Smooth muscle cell (in vitro differentiated cells): Measurements from ENCODE around the gene ENTPD7. TPM values are rescaled to one million over a fixed set of nuclear protein-coding genes. Genes with fewer than 3 reads are reported as not detected.

Source experiments
- DNase-seq: peaks from one replicate; lab custom pipeline; 2025; ENCODE audit not compliant: unreplicated experiment; lab: John Stamatoyannopoulos, UW
- H2AFZ ChIP-seq: fragments of 200-600 bp; sonication (generic); 2 replicates; pipeline ENCODE4 v1.6.0; 2016; ENCODE audit warnings: antibody characterized with exemption, low read depth, mild to moderate bottlenecking
- H3F3A ChIP-seq: fragments of 200-600 bp; sonication (generic); 2 replicates; pipeline ENCODE4 v1.6.0; 2017; ENCODE audit warnings: antibody characterized with exemption, low read depth
- H3K27ac ChIP-seq: fragments of 200-600 bp; sonication (generic); 2 replicates; pipeline ENCODE4 v1.5.1; 2016; ENCODE audit warnings: low read depth, mild to moderate bottlenecking
- H3K27me3 ChIP-seq: fragments of 200-600 bp; sonication (generic); 2 replicates; pipeline ENCODE4 v1.6.1; 2016; ENCODE audit warnings: low read depth, mild to moderate bottlenecking
- H3K36me3 ChIP-seq: fragments of 200-600 bp; sonication (generic); 2 replicates; pipeline ENCODE4 v1.5.1; 2016; ENCODE audit warnings: low read depth
- H3K4me1 ChIP-seq: fragments of 200-600 bp; sonication (generic); 2 replicates; pipeline ENCODE4 v1.5.1; 2016; ENCODE audit warnings: low read depth
- H3K4me2 ChIP-seq: fragments of 200-600 bp; sonication (generic); 2 replicates; pipeline ENCODE4 v1.6.0; 2016; ENCODE audit warnings: mild to moderate bottlenecking
- H3K4me3 ChIP-seq: fragments of 200-600 bp; sonication (generic); 2 replicates; pipeline ENCODE4 v1.5.1; 2016; ENCODE audit warnings: mild to moderate bottlenecking
- H3K79me2 ChIP-seq: fragments of 200-600 bp; sonication (generic); 2 replicates; pipeline ENCODE4 v1.6.0; 2016; ENCODE audit warnings: low read depth, mild to moderate bottlenecking
- H3K9ac ChIP-seq: fragments of 200-600 bp; sonication (generic); 2 replicates; pipeline ENCODE4 v1.6.0; 2016; ENCODE audit warnings: low read depth
- H3K9me3 ChIP-seq: fragments of 200-600 bp; sonication (generic); replicated peaks from 2 replicates; pipeline ENCODE4 v1.5.1; 2016; ENCODE audit warnings: low read depth
- H4K20me1 ChIP-seq: fragments of 200-600 bp; sonication (generic); 2 replicates; pipeline ENCODE4 v1.6.0; 2016; ENCODE audit warnings: low read depth
- CTCF ChIP-seq: fragments of 200-600 bp; sonication (generic); IDR thresholded peaks from 2 replicates; pipeline ENCODE4 v1.5.1; 2017; ENCODE audit warnings: borderline replicate concordance, mild to moderate bottlenecking, antibody characterized with exemption; ENCODE audit not compliant: insufficient read depth, poor library complexity, severe bottlenecking
- WGBS: methylation state at CpG from one replicate; pipeline ENCODE4 v1.1.7; 2016; ENCODE audit warnings: low lambda C conversion rate; 5-methylcytosine and 5-hydroxymethylcytosine counted together
- polyA plus RNA-seq: library from polyadenylated mRNA; unstranded; fragments of >200 nt; fragmentation: Nextera tagmentation; extraction: Ambion mirVana; gene quantifications from 2 replicates; pipeline ENCODE4 v1.2.1, GENCODE V29; 2016
- total RNA-seq: library from RNA; depleted of rRNA; stranded (reverse); fragments of >200 nt; gene quantifications from 2 replicates; pipeline ENCODE4 v1.2.3, GENCODE V29; 2014

Gene ENTPD7
- total and polyA plus RNA-seq, 2 experiments from 2014 or later: 7.5 to 39.9 TPM

DNA sequence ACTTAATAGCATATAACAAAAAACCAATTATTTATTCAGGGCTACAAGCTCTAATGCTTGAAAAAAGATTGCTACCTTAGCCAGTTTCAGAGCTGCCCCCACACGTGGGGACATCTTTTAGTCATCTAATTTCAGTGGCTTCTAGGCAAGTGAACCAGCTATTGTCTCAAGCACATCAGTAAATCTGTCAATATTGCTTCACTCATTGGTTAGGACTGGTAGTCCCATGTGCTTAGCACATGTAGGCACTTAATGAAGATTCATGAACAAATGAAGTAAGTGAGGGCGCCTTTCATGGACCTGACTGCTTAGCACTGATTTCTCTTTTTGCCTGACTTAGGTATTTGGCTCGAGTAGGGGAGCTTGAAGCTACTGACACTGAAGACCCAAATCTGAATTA lies 19.6 kb downstream of the ENTPD7 start:
- Histone ChIP-seq H3K27me3 (no peaks in the 10 kb centered on the region), H3K9ac (no peak overlapping the region), H3K27ac (no peak overlapping the region), H3K36me3 (peaks cover 26% of the 10 kb centered on the region), H3F3A (no peaks in the 10 kb centered on the region), H2AFZ (no peak overlapping the region), H3K4me2 (no peak overlapping the region), H4K20me1 (peaks cover 45% of the 10 kb centered on the region), H3K79me2 (no peaks in the 10 kb centered on the region), H3K9me3 (no peaks in the 10 kb centered on the region), H3K4me3 (no peak overlapping the region), H3K4me1 (no peaks in the 10 kb centered on the region)
- no peak for TF ChIP-seq CTCF
- DNase-seq: no peak
- WGBS: 93% methylated on average over 3 of the region's 3 CpGs

GRCh38 chr10:99681553-99681952 lies 22.2 kb downstream of the ENTPD7 start:
- H3K79me2 ChIP-seq: no peaks in the 10 kb centered on the region
- H3K27me3 ChIP-seq: no peaks in the 10 kb centered on the region
- no peak overlapping the region for H3K9ac ChIP-seq
- H2AFZ ChIP-seq: no peak overlapping the region
- H3K27ac ChIP-seq: no peak overlapping the region
- no peak for TF ChIP-seq CTCF
- peaks cover 44% of the 10 kb centered on the region for H4K20me1 ChIP-seq
- no peaks in the 10 kb centered on the region for H3F3A ChIP-seq
- no peaks in the 10 kb centered on the region for H3K4me1 ChIP-seq
- WGBS: 93% methylated on average over 4 of the region's 4 CpGs
- DNase-seq: no peak
- peaks cover 50% of the 10 kb centered on the region for H3K36me3 ChIP-seq
- no peaks in the 10 kb centered on the region for H3K9me3 ChIP-seq
- no peak overlapping the region for H3K4me2 ChIP-seq
- H3K4me3 ChIP-seq: no peak overlapping the region

GRCh38 chr10:99682032-99682431 lies 22.7 kb downstream of the ENTPD7 start:
- peaks cover 50% of the 10 kb centered on the region for H3K36me3 ChIP-seq
- no peak overlapping the region for H3K27ac ChIP-seq
- TF ChIP-seq CTCF: no peak
- H3K4me1 ChIP-seq: no peaks in the 10 kb centered on the region
- no peaks in the 10 kb centered on the region for H3K9me3 ChIP-seq
- H3K4me2 ChIP-seq: no peak overlapping the region
- no peaks in the 10 kb centered on the region for H3K27me3 ChIP-seq
- no peaks in the 10 kb centered on the region for H3F3A ChIP-seq
- no peak for DNase-seq
- no peak overlapping the region for H3K9ac ChIP-seq
- H3K4me3 ChIP-seq: no peak overlapping the region
- H3K79me2 ChIP-seq: no peaks in the 10 kb centered on the region
- H2AFZ ChIP-seq: no peak overlapping the region
- 86% methylated on average over 1 of the region's 1 CpG for WGBS
- H4K20me1 ChIP-seq: peaks cover 39% of the 10 kb centered on the region

DNA sequence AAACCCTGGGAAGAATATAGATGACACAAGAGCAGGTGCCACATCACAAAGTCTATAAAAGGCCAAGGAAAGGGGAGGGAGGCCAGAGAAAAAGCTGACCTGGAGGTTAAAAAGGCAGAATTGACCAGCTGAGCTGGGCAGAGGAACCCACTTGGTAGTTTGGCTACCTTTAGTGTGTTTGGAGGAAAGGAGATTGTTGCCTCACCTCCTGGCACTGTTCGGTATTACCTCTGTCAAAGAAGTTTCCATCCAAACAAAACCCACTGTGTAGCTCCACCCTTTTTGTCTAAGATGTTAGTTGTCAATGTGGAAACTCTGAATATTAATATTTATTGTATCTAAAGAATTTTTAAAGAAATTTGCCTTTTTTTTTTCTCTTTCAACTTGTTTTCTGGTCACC lies 23.4 kb downstream of the ENTPD7 start:
- H3K27me3 ChIP-seq: no peaks in the 10 kb centered on the region
- H3K9ac ChIP-seq: no peak overlapping the region
- 83% methylated on average over 1 of the region's 1 CpG for WGBS
- peaks cover 50% of the 10 kb centered on the region for H3K36me3 ChIP-seq
- no peak overlapping the region for H2AFZ ChIP-seq
- H3K27ac ChIP-seq: no peak overlapping the region
- no peaks in the 10 kb centered on the region for H3K9me3 ChIP-seq
- no peak for DNase-seq
- no peaks in the 10 kb centered on the region for H3F3A ChIP-seq
- H3K4me1 ChIP-seq: no peaks in the 10 kb centered on the region
- H4K20me1 ChIP-seq: peaks cover 33% of the 10 kb centered on the region
- no peak overlapping the region for H3K4me2 ChIP-seq
- TF ChIP-seq CTCF: peak; percentile 13
- no peaks in the 10 kb centered on the region for H3K79me2 ChIP-seq
- no peak overlapping the region for H3K4me3 ChIP-seq
